Calu3 (cell line): ENCODE results near the gene ANKS1A. TPM values are rescaled to one million over a fixed set of nuclear protein-coding genes. Genes with fewer than 3 reads are reported as not detected.

Experiments used
- BruUV-seq: library from RNA; stranded (reverse); fragments of 400-500 nt; replicated peaks from 2 replicates; lab custom pipeline; 2021; lab: Mats Ljungman, UMichigan
- CTCF ChIA-PET: fragments of 300-600 bp; sonication (Branson Sonifier 250); formaldehyde crosslinking; loops from one replicate; lab custom pipeline; 2022; ENCODE audit warnings: antibody characterized with exemption; lab: Charles Lee
- DNase-seq: peaks from one replicate; pipeline ENCODE4 v3.0.0; 2022
- H3K27ac Mint-ChIP-seq: one replicate; pipeline ENCODE4 v1.8.0; 2022; ENCODE audit warnings: mixed read lengths; ENCODE audit not compliant: unreplicated experiment
- H3K27me3 Mint-ChIP-seq: one replicate; pipeline ENCODE4 v1.8.0; 2022; ENCODE audit warnings: mixed read lengths; ENCODE audit not compliant: unreplicated experiment
- H3K36me3 Mint-ChIP-seq: one replicate; pipeline ENCODE4 v1.8.0; 2022; ENCODE audit warnings: mild to moderate bottlenecking, moderate library complexity, mixed read lengths; ENCODE audit not compliant: insufficient read depth, unreplicated experiment
- H3K4me1 Mint-ChIP-seq: one replicate; pipeline ENCODE4 v1.8.0; 2022; ENCODE audit warnings: mild to moderate bottlenecking, low read depth, mixed read lengths; ENCODE audit not compliant: unreplicated experiment
- H3K4me3 Mint-ChIP-seq: one replicate; pipeline ENCODE4 v1.8.0; 2022; ENCODE audit warnings: mild to moderate bottlenecking, low read depth, moderate library complexity, mixed read lengths; ENCODE audit not compliant: unreplicated experiment
- H3K9me3 Mint-ChIP-seq: one replicate; pipeline ENCODE4 v1.8.0; 2022; ENCODE audit warnings: low read depth, mixed read lengths; ENCODE audit not compliant: unreplicated experiment
- CTCF ChIP-seq: fragments of 200-600 bp; IDR thresholded peaks from one replicate; pipeline ENCODE4 v1.8.0; 2022; ENCODE audit warnings: antibody characterized with exemption; ENCODE audit not compliant: unreplicated experiment
- intact Hi-C: fragments of 100-400 bp; cut with micrococcal nuclease; formaldehyde crosslinking; loops from one replicate; pipeline ENCODE4 v1.10.0; 2022; ENCODE audit not compliant: unreplicated experiment
- total RNA-seq: library from RNA; stranded (reverse); gene quantifications from 2 replicates; pipeline ENCODE4 v1.2.3, GENCODE V29; 2022

Gene ANKS1A
- total RNA-seq, 1 experiment from 2014 or later, result 60.3 TPM

GRCh38 chr6:35036059-35036827 lies 147.2 kb downstream of the ANKS1A start:
- Mint-ChIP-seq H3K36me3 (peaks cover 11% of the 10 kb centered on the region), H3K4me3 (no peak overlapping the region), H3K27me3 (no peaks in the 10 kb centered on the region), H3K9me3 (no peaks in the 10 kb centered on the region), H3K27ac (no peak overlapping the region), H3K4me1 (peaks cover 11% of the 10 kb centered on the region)
- DNase-seq, result no peak
- CTCF ChIA-PET, result no interaction called here
- intact Hi-C loops, result no loop called here
- no TSS peak for BruUV-seq
- TF ChIP-seq CTCF, result no peak

- CTCF ChIA-PET, result no interaction called here
Observed at GRCh38 chr6:35036828-35037663, 148.0 kb downstream of the ANKS1A start.

DNA sequence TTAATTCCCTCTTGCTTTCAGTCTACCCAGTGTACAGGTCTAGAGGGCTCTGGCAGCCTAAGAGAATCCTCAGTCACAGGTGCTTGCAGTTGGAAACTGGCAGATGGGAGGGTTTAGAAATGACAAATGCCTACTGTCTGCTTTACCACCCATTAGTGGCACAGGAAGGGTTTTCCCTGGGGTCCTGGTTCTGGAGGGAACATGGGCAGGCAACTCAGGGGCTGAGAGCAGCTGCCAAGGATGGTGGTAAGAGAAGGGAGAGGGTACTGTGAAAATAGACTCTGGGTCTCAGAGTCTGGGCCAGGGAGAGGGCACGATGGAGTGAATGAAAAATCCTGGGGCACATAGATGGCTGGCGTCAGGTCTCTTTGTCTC lies 148.6 kb downstream of the ANKS1A start:
- H3K9me3 Mint-ChIP-seq, result no peaks in the 10 kb centered on the region
- TF ChIP-seq CTCF, result no peak
- no TSS peak for BruUV-seq

More at GRCh38 chr6:35036828-35037663, 148.0 kb downstream of the ANKS1A start:
- no TSS peak for BruUV-seq
- no peak for TF ChIP-seq CTCF
- H3K9me3 Mint-ChIP-seq, result no peaks in the 10 kb centered on the region
- no peaks in the 10 kb centered on the region for H3K27me3 Mint-ChIP-seq
- peaks cover 17% of the 10 kb centered on the region for H3K36me3 Mint-ChIP-seq
- no peak overlapping the region for H3K4me3 Mint-ChIP-seq
- intact Hi-C loops, result no loop called here
- H3K27ac Mint-ChIP-seq, result no peak overlapping the region
- no peak for DNase-seq
- H3K4me1 Mint-ChIP-seq, result peaks cover 11% of the 10 kb centered on the region

DNA sequence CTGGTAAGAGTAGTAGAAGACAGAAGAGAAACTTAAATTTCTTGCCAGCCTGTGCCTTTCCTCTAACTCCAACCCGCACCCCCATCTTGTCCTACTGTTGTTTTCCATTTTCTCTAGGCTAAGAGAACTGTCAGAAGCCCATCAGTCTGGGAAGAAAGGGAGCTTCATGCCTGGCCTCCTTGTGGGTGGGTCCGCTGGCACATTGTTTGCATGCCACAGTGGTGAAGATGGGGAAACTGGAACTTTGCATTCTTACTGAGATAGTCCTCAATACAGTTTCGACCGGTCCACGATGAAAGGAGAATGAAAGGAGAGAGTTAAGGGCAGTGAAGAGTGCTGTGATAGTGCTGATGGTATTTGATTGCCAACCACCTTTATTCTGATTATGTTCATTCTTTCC lies 149.0 kb downstream of the ANKS1A start:
- no TSS peak for BruUV-seq
- Mint-ChIP-seq H3K4me3 (no peak overlapping the region), H3K36me3 (peaks cover 20% of the 10 kb centered on the region), H3K9me3 (no peaks in the 10 kb centered on the region), H3K4me1 (peaks cover 14% of the 10 kb centered on the region), H3K27ac (no peak overlapping the region), H3K27me3 (no peaks in the 10 kb centered on the region)
- TF ChIP-seq CTCF, result no peak
- CTCF ChIA-PET, result no interaction called here
- DNase-seq, result no peak
- intact Hi-C loops, result no loop called here

More for the DNA sequence above, 148.6 kb downstream of the ANKS1A start:
- no peak for DNase-seq
- intact Hi-C loops, result no loop called here
- CTCF ChIA-PET, result no interaction called here
- Mint-ChIP-seq H3K27ac (no peak overlapping the region), H3K4me1 (peaks cover 11% of the 10 kb centered on the region), H3K4me3 (no peak overlapping the region), H3K36me3 (peaks cover 20% of the 10 kb centered on the region), H3K27me3 (no peaks in the 10 kb centered on the region)
